Neural crest cell (in vitro differentiated cells): ENCODE data around the gene SLC18B1. TPM values are rescaled to one million over a fixed set of nuclear protein-coding genes. Genes with fewer than 3 reads are reported as not detected.
"Not testable (repeated sequence)": the region's sequence is repeated elsewhere in the genome, so short reads cannot be mapped to it uniquely, and the experiment has no call there.

Source experiments
- DNase-seq: peaks from one replicate; pipeline ENCODE4 v3.0.0; 2021; ENCODE audit warnings: low read depth, mixed read lengths, low spot score
- H3K27ac Mint-ChIP-seq: one replicate; pipeline ENCODE4 v1.8.0; 2021; ENCODE audit warnings: mild to moderate bottlenecking, mixed read lengths; ENCODE audit not compliant: unreplicated experiment
- H3K27me3 Mint-ChIP-seq: 2 replicates; pipeline ENCODE4 v1.8.0; 2021; ENCODE audit warnings: low read depth, mild to moderate bottlenecking, mixed read lengths
- H3K36me3 Mint-ChIP-seq: 2 replicates; pipeline ENCODE4 v1.8.0; 2021; ENCODE audit warnings: low read depth, mild to moderate bottlenecking, mixed read lengths
- H3K4me1 Mint-ChIP-seq: 2 replicates; pipeline ENCODE4 v1.8.0; 2021; ENCODE audit warnings: mixed read lengths
- H3K4me3 Mint-ChIP-seq: one replicate; pipeline ENCODE4 v1.8.0; 2021; ENCODE audit warnings: mild to moderate bottlenecking, mixed read lengths
- H3K9me3 Mint-ChIP-seq: 2 replicates; pipeline ENCODE4 v1.8.0; 2021; ENCODE audit warnings: mixed read lengths
- CTCF ChIP-seq: fragments of 200-600 bp; sonication (generic); conservative IDR thresholded peaks from 2 replicates; pipeline ENCODE4 v1.5.0; 2021; ENCODE audit warnings: antibody characterized with exemption, mild to moderate bottlenecking
- total RNA-seq: library from RNA; stranded (reverse); gene quantifications from 2 replicates; pipeline ENCODE4 v1.2.1, GENCODE V29; 2021

The SLC18B1 gene
- total RNA-seq, 1 donor from 2014 or later = 18.4 TPM

DNA sequence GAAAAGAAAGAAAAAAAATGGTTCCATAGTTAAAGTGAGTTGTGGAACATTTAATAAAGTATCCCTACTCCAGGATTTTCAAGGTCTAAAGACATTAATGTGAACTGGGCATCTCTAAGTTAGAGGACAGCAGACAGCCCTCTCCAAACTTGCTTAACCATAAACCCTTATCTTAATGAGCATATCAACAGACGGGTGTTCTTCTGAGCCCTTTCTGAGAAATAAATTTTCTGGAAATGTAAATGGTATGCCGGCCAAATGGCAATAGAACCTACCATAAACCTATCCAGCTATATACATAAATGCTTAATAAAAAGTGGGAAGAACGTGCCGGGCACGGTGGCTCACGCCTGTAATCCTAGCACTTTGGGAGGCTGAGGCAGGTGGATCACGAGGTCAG lies 12.5 kb downstream of the SLC18B1 start:
- DNase-seq = no peak
- no peak for TF ChIP-seq CTCF
- Mint-ChIP-seq H3K27ac (no peak overlapping the region), H3K9me3 (no peaks in the 10 kb centered on the region), H3K4me3 (no peak overlapping the region), H3K27me3 (no peaks in the 10 kb centered on the region), H3K36me3 (peaks cover 17% of the 10 kb centered on the region), H3K4me1 (peaks cover 8% of the 10 kb centered on the region)

DNA sequence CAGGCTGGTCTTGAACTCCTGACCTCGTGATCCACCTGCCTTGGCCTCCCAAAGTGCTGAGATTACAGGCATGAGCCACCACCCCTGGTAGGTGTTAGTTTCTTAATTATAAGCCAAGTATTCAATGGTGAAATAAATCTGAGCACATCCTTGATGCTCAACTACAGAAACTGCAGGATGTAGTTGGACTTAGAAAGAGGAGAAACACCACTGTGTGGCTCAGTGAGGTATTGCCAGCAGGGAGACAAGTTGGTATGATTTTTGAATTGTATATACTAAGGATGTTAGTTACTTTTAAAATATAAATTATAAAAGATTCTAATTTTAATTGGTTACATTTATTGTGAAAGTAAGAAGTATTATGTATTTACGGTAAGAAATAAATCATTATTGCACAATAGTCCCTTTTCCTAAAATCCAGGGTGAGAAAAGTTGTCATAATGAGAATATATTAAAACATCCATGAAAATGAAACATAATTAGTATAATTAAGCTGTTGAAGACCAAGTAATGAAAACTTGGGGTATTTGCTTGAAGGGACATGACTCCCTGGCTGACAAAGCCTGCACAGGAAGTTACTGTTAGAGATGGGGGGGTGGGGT lies 17.6 kb downstream of the SLC18B1 start:
- Mint-ChIP-seq H3K27ac (no peak overlapping the region), H3K36me3 (peaks cover 13% of the 10 kb centered on the region), H3K9me3 (no peaks in the 10 kb centered on the region), H3K4me1 (no peaks in the 10 kb centered on the region), H3K4me3 (no peak overlapping the region), H3K27me3 (no peaks in the 10 kb centered on the region)
- peak; percentile 52 for TF ChIP-seq CTCF
- DNase-seq = no peak

DNA sequence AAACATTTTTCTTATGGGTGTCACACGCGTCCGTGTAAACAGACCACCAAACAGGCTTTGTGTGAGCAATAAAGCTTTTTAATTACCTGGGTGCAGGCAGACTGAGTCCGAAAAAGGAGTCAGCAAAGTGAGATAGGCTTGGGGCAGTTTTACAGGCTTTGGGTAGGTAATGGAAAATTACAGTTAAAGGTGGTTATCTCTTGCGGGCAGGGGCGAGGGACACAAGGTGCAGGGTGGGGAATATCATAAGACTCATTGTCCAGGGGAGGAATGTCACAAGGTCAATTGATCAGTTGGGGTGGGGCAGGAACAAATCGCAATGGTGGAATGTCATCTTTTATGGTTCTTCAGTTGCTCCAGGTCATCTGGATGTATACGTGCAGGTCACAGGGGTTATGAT lies 20.6 kb downstream of the SLC18B1 start:
- not testable (repeated sequence) for H3K27me3 Mint-ChIP-seq, DNase-seq, H3K9me3 Mint-ChIP-seq, H3K4me3 Mint-ChIP-seq, H3K4me1 Mint-ChIP-seq, H3K36me3 Mint-ChIP-seq, H3K27ac Mint-ChIP-seq

GRCh38 chr6:132768051-132768517 lies 30.4 kb downstream of the SLC18B1 start:
- peak; percentile 63 for TF ChIP-seq CTCF

DNA sequence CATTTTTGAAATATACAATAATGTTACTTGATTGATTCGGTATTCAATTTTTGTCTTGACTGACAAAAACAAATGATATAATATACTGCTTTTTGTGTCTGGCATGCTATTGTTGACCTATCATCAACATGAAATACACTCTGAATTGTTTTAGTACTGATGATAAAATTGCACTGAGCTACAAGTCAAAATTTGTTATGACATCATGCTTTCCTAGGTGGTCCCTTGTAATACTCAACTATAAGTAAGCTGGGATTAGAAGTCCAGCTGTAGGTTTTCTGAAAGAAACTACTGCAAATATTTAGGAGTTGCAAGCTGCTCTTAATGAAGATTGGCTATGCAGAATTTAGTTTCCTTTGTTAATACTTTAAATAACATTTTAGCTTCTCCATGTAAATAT lies 32.9 kb downstream of the SLC18B1 start:
- H3K27ac Mint-ChIP-seq = no peak overlapping the region
- H3K27me3 Mint-ChIP-seq = no peaks in the 10 kb centered on the region
- TF ChIP-seq CTCF = no peak
- H3K9me3 Mint-ChIP-seq = peaks cover 3% of the 10 kb centered on the region
- DNase-seq = no peak
- no peaks in the 10 kb centered on the region for H3K4me1 Mint-ChIP-seq
- H3K36me3 Mint-ChIP-seq = peaks cover 12% of the 10 kb centered on the region
- no peak overlapping the region for H3K4me3 Mint-ChIP-seq

More at GRCh38 chr6:132768051-132768517, 30.4 kb downstream of the SLC18B1 start:
- Mint-ChIP-seq H3K4me3 (no peak overlapping the region), H3K36me3 (peaks cover 12% of the 10 kb centered on the region), H3K9me3 (peaks cover 3% of the 10 kb centered on the region), H3K4me1 (no peaks in the 10 kb centered on the region), H3K27ac (no peak overlapping the region), H3K27me3 (no peaks in the 10 kb centered on the region)
- DNase-seq = peak; percentile 5

DNA sequence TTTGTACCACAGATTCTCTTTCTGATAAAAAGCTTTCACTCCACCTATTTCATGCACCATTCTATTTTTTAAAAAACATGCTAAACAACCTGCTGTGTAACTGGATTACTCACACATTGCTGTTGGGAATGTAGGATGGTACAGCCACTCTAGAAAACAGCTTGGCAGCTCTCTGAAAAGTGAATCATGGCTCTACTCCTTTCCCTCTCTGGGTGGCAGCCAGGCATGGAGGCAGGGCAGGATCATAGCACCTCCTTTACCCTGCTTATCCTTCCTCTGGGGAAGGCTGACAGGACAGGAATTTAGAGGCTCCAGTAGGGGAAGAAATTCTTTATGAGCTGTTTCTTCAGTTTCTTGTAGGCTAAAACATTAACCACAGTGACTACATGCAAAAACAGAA lies 34.1 kb downstream of the SLC18B1 start:
- no peak for TF ChIP-seq CTCF

More for the DNA sequence above, 34.1 kb downstream of the SLC18B1 start:
- DNase-seq = no peak
- no peaks in the 10 kb centered on the region for H3K27me3 Mint-ChIP-seq
- H3K4me3 Mint-ChIP-seq = no peak overlapping the region
- H3K4me1 Mint-ChIP-seq = no peaks in the 10 kb centered on the region
- H3K9me3 Mint-ChIP-seq = peaks cover 3% of the 10 kb centered on the region
- peaks cover 7% of the 10 kb centered on the region for H3K36me3 Mint-ChIP-seq
- H3K27ac Mint-ChIP-seq = no peak overlapping the region
